MM.1S (cell line): ENCODE results near the gene ANKIB1.

Experiments
- EZH2 ChIP-seq: fragments of 300-600 bp; sonication (generic); optimal IDR thresholded peaks from 2 replicates; pipeline ENCODE3; 2017; ENCODE audit warnings: low read depth, mild to moderate bottlenecking, antibody characterized with exemption, low read length, mixed read lengths
- EZH2phosphoT487 ChIP-seq: fragments of 300-600 bp; sonication (generic); IDR thresholded peaks from 2 replicates; pipeline ENCODE4 v1.6.1; 2018; ENCODE audit warnings: antibody characterized with exemption, low read length
- TF ChIP-seq, protein P1 (sequence below): fragments of 300-600 bp; sonication (generic); IDR thresholded peaks from 2 replicates; pipeline ENCODE4 v1.5.1; 2016; ENCODE audit warnings: antibody characterized with exemption, low read length, mixed read lengths

DNA sequence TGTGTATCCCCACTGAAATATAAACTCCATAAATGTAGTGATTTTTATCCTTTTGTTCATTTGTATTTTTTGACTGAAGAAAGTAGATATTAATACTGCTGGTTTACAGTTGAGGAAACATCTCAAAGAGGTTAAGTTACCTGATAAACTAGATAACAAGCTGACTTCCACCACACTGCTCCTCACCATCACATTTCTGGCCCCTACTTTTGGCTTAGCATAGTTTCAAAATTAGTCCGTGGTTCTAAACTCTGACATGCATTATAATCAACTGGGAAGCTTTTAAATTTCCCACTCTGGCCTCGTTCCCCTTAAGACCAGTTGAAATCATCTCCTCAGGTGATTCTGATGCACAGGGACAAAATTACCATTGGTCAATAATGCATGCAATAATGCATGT lies 43.5 kb downstream of the ANKIB1 start:
- TF ChIP-seq, protein P1, sequence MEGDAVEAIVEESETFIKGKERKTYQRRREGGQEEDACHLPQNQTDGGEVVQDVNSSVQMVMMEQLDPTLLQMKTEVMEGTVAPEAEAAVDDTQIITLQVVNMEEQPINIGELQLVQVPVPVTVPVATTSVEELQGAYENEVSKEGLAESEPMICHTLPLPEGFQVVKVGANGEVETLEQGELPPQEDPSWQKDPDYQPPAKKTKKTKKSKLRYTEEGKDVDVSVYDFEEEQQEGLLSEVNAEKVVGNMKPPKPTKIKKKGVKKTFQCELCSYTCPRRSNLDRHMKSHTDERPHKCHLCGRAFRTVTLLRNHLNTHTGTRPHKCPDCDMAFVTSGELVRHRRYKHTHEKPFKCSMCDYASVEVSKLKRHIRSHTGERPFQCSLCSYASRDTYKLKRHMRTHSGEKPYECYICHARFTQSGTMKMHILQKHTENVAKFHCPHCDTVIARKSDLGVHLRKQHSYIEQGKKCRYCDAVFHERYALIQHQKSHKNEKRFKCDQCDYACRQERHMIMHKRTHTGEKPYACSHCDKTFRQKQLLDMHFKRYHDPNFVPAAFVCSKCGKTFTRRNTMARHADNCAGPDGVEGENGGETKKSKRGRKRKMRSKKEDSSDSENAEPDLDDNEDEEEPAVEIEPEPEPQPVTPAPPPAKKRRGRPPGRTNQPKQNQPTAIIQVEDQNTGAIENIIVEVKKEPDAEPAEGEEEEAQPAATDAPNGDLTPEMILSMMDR: no peak
- no peak for TF ChIP-seq EZH2
- TF ChIP-seq EZH2phosphoT487: no peak
